H1 (cell line): Measurements from ENCODE around the gene IMPG2. TPM values are rescaled to one million over a fixed set of nuclear protein-coding genes. Genes with fewer than 3 reads are reported as not detected.

Experiments
- CTCF ChIA-PET: fragments of 300-600 bp; sonication (Branson Sonifier 250); formaldehyde crosslinking; loops from one replicate; lab custom pipeline; 2021; ENCODE audit not compliant: partially characterized antibody; lab: Charles Lee
- POLR2A ChIA-PET: fragments of 300-600 bp; sonication (Branson Sonifier 250); formaldehyde crosslinking; loops from one replicate; lab custom pipeline; 2021; ENCODE audit warnings: inconsistent platforms; ENCODE audit not compliant: partially characterized antibody; lab: Charles Lee
- DNase-seq, 2 experiments: peaks; one replicate each; pipeline versions ENCODE4 v3.0.0 to v3.0.0-alpha.2; 2010 to 2022; ENCODE audit warnings: low spot score in 2 of 2, low read depth in 1 of 2, mixed read lengths in 1 of 2
- FAIRE-seq: peaks from 2 replicates; lab custom pipeline; 2011; peaks lifted over from hg19 to GRCh38; lab: Jason Lieb, UNC
- H2AFZ ChIP-seq: 2 replicates; pipeline ENCODE4 v1.8.1; 2012; ENCODE audit warnings: low read length, inconsistent platforms
- H2AK5ac ChIP-seq: 2 replicates; pipeline ENCODE4 v1.6.1; 2013; ENCODE audit warnings: low read depth, low read length
- H2BK120ac ChIP-seq: replicated peaks from 2 replicates; pipeline ENCODE3; 2013; ENCODE audit warnings: low read depth, low read length, inconsistent platforms
- H2BK12ac ChIP-seq: 2 replicates; pipeline ENCODE4 v1.6.1; 2013; ENCODE audit warnings: low read depth, low read length
- H2BK15ac ChIP-seq: 2 replicates; pipeline ENCODE4 v1.6.1; 2013; ENCODE audit warnings: low read length
- H2BK20ac ChIP-seq: 2 replicates; pipeline ENCODE4 v1.6.1; 2013; ENCODE audit warnings: low read length
- H2BK5ac ChIP-seq: 2 replicates; pipeline ENCODE4 v1.6.1; 2013; ENCODE audit warnings: low read depth, low read length
- H3K14ac ChIP-seq: 2 replicates; pipeline ENCODE4 v1.6.1; 2013; ENCODE audit warnings: inconsistent platforms; ENCODE audit not compliant: insufficient read length
- H3K18ac ChIP-seq: 2 replicates; pipeline ENCODE4 v1.6.1; 2013; ENCODE audit warnings: low read length; ENCODE audit errors: extremely low read depth
- H3K23ac ChIP-seq: 2 replicates; pipeline ENCODE4 v1.6.1; 2013; ENCODE audit warnings: inconsistent platforms; ENCODE audit not compliant: insufficient read length
- H3K23me2 ChIP-seq: 2 replicates; pipeline ENCODE4 v1.6.1; 2013; ENCODE audit warnings: low read depth, low read length
- H3K27ac ChIP-seq: 2 replicates; pipeline ENCODE4 v1.6.1; 2011; ENCODE audit warnings: low read depth, low read length, inconsistent platforms
- H3K27me3 ChIP-seq, 4 experiments: replicated peaks in 1 of 4; 1 replicate in 1 of 4; 2 replicates in 3 of 4; pipeline versions ENCODE4 v1.6.1 to v1.8.1; 2011 to 2013; ENCODE audit warnings: low read length in 3 of 4, mild to moderate bottlenecking in 3 of 4, inconsistent platforms in 2 of 4, mixed read lengths in 2 of 4, moderate library complexity in 1 of 4; ENCODE audit not compliant: control insufficient read depth in 3 of 4, insufficient read depth in 3 of 4; ENCODE audit errors: extremely low read depth in 1 of 4
- H3K36me3 ChIP-seq, 4 experiments: 2 replicates each; pipeline versions ENCODE4 v1.6.1 to v1.8.1; 2011 to 2013; ENCODE audit warnings: mild to moderate bottlenecking in 4 of 4, low read length in 3 of 4, moderate library complexity in 2 of 4, control low read depth in 1 of 4, inconsistent platforms in 1 of 4; ENCODE audit not compliant: insufficient read depth in 4 of 4, control insufficient read depth in 2 of 4
- H3K4ac ChIP-seq: replicated peaks from 2 replicates; pipeline ENCODE3; 2013; ENCODE audit warnings: low read length, low read depth, mixed read lengths, inconsistent platforms; ENCODE audit not compliant: insufficient read length
- H3K4me1 ChIP-seq, 4 experiments: replicated peaks in 1 of 4; 1 replicate in 1 of 4; 2 replicates in 3 of 4; pipeline versions ENCODE4 v1.6.1 to v1.8.1; 2011 to 2013; ENCODE audit warnings: low read length in 3 of 4, inconsistent platforms in 2 of 4, mixed read lengths in 1 of 4; ENCODE audit not compliant: insufficient read depth in 4 of 4, control insufficient read depth in 3 of 4
- H3K4me2 ChIP-seq, 2 experiments: 2 replicates each; pipeline versions ENCODE4 v1.6.1 to v1.8.1; 2011 to 2013; ENCODE audit warnings: low read depth in 2 of 2, low read length in 2 of 2, control low read depth in 1 of 2, inconsistent platforms in 1 of 2, mild to moderate bottlenecking in 1 of 2; ENCODE audit not compliant: insufficient read depth in 1 of 2
- H3K4me3 ChIP-seq, 4 experiments: fragments of 200-600, 300-600 bp in 1 of 4; sonication (generic), shearing (Covaris generic), sonication (Bioruptor Twin) in 1 of 4; 2 replicates each; pipeline versions ENCODE4 v1.5.1 to v1.8.1; 2011 to 2016; ENCODE audit warnings: low read length in 4 of 4, low read depth in 3 of 4, control low read depth in 2 of 4, inconsistent platforms in 2 of 4, mild to moderate bottlenecking in 2 of 4, mixed read lengths in 1 of 4, moderate library complexity in 1 of 4; ENCODE audit not compliant: insufficient read depth in 2 of 4; ENCODE audit errors: extremely low read depth in 1 of 4
- H3K56ac ChIP-seq: replicated peaks from 2 replicates; pipeline ENCODE3; 2013; ENCODE audit warnings: low read depth, mild to moderate bottlenecking, mixed read lengths, low read length, inconsistent platforms; ENCODE audit not compliant: insufficient read length
- H3K79me1 ChIP-seq: 2 replicates; pipeline ENCODE4 v1.6.1; 2013; ENCODE audit warnings: low read depth, low read length, control low read depth
- H3K79me2 ChIP-seq, 2 experiments: 2 replicates each; pipeline versions ENCODE4 v1.6.1 to v1.8.1; 2012 to 2013; ENCODE audit warnings: low read length in 2 of 2, mild to moderate bottlenecking in 2 of 2, inconsistent platforms in 1 of 2; ENCODE audit not compliant: insufficient read depth in 2 of 2, control insufficient read depth in 1 of 2
- H3K9ac ChIP-seq, 4 experiments: replicated peaks in 1 of 4; 1 replicate in 1 of 4; 2 replicates in 3 of 4; pipeline versions ENCODE4 v1.6.1 to v1.8.1; 2011 to 2013; ENCODE audit warnings: low read depth in 3 of 4, low read length in 3 of 4, control low read depth in 2 of 4, mild to moderate bottlenecking in 2 of 4, moderate library complexity in 2 of 4, inconsistent platforms in 1 of 4; ENCODE audit errors: extremely low read depth in 1 of 4
- H3K9me3 ChIP-seq, 2 experiments: 2 replicates each; pipeline versions ENCODE4 v1.6.1 to v1.8.1; 2012 to 2013; ENCODE audit warnings: mild to moderate bottlenecking in 2 of 2, moderate library complexity in 2 of 2, control low read depth in 1 of 2, inconsistent platforms in 1 of 2, low read depth in 1 of 2, low read length in 1 of 2, mixed read lengths in 1 of 2; ENCODE audit not compliant: insufficient read depth in 2 of 2
- H4K20me1 ChIP-seq, 2 experiments: replicated peaks in 1 of 2; 2 replicates each; pipeline versions ENCODE3 to v1.8.1; 2011 to 2013; ENCODE audit warnings: inconsistent platforms in 2 of 2, low read length in 2 of 2, mild to moderate bottlenecking in 1 of 2; ENCODE audit not compliant: insufficient read depth in 2 of 2, control insufficient read depth in 1 of 2
- H4K5ac ChIP-seq: 2 replicates; pipeline ENCODE4 v1.6.1; 2013; ENCODE audit warnings: low read length, low read depth, mixed read lengths, inconsistent platforms; ENCODE audit not compliant: insufficient read length
- H4K8ac ChIP-seq: 2 replicates; pipeline ENCODE4 v1.8.0; 2013; ENCODE audit warnings: mild to moderate bottlenecking, moderate library complexity, low read length, inconsistent platforms; ENCODE audit not compliant: insufficient read depth; ENCODE audit errors: extremely low read depth
- H4K91ac ChIP-seq: replicated peaks from 2 replicates; pipeline ENCODE3; 2013; ENCODE audit warnings: low read length, mixed read lengths, inconsistent platforms; ENCODE audit not compliant: insufficient read length
- CEBPB ChIP-seq: IDR thresholded peaks from 2 replicates; pipeline ENCODE4 v1.6.1; 2012; ENCODE audit warnings: low read depth, low read length
- CHD1 ChIP-seq: IDR thresholded peaks from 2 replicates; pipeline ENCODE4 v1.6.1; 2012; ENCODE audit warnings: low read depth, low read length, improper control_type of control experiment
- EP300 ChIP-seq, 2 experiments: IDR thresholded peaks; 1 replicate in 1 of 2; 2 replicates in 1 of 2; pipeline ENCODE4 v1.6.1; 2011 to 2012; ENCODE audit warnings: low read depth in 2 of 2, low read length in 2 of 2, mild to moderate bottlenecking in 2 of 2, borderline replicate concordance in 1 of 2, inconsistent platforms in 1 of 2, moderate library complexity in 1 of 2
- MAFK ChIP-seq: IDR thresholded peaks from 2 replicates; pipeline ENCODE4 v1.6.1; 2012; ENCODE audit warnings: low read depth, mild to moderate bottlenecking, improper control_type of control experiment, low read length
- POLR2AphosphoS5 ChIP-seq: IDR thresholded peaks from 2 replicates; pipeline ENCODE4 v1.6.1; 2011; ENCODE audit warnings: low read depth, low read length
- RBBP5 ChIP-seq: IDR thresholded peaks from 2 replicates; pipeline ENCODE4 v1.7.1; 2012; ENCODE audit warnings: low read depth, mild to moderate bottlenecking, inconsistent platforms, low read length, moderate library complexity, borderline replicate concordance
- RNF2 ChIP-seq: fragments of 200-900, 300-1000 bp; sonication (generic); IDR thresholded peaks from 2 replicates; pipeline ENCODE4 v1.7.1; 2016; ENCODE audit warnings: borderline replicate concordance, low read depth, mild to moderate bottlenecking, antibody characterized with exemption, low read length; ENCODE audit not compliant: poor library complexity, severe bottlenecking; ENCODE audit errors: missing control alignments
- RXRA ChIP-seq: IDR thresholded peaks from 2 replicates; pipeline ENCODE4 v1.6.1; 2011; ENCODE audit warnings: low read depth, mild to moderate bottlenecking, low read length, moderate library complexity; ENCODE audit not compliant: insufficient read depth
- SAP30 ChIP-seq: fragments of 300-600 bp; sonication (generic); IDR thresholded peaks from 2 replicates; pipeline ENCODE4 v1.7.1; 2012; ENCODE audit warnings: low read length, moderate library complexity, mild to moderate bottlenecking, inconsistent platforms; ENCODE audit not compliant: insufficient read depth, insufficient replicate concordance
- SIX5 ChIP-seq: IDR thresholded peaks from 2 replicates; pipeline ENCODE4 v1.6.1; 2011; ENCODE audit warnings: mild to moderate bottlenecking, low read depth, low read length
- SUZ12 ChIP-seq: fragments of 200-600 bp; sonication (generic); IDR thresholded peaks from 2 replicates; pipeline ENCODE4 v1.6.1; 2012; ENCODE audit warnings: mild to moderate bottlenecking, inconsistent platforms, low read length, moderate library complexity, mixed read lengths
- TBP ChIP-seq: IDR thresholded peaks from 2 replicates; pipeline ENCODE4 v1.6.1; 2011; ENCODE audit warnings: low read depth, low read length, improper control_type of control experiment
- TCF12 ChIP-seq: IDR thresholded peaks from 2 replicates; pipeline ENCODE4 v1.6.1; 2011; ENCODE audit warnings: low read depth, mild to moderate bottlenecking, low read length
- WGBS, 2 experiments: shearing (Covaris generic) in 1 of 2; methylation state at CpG; one replicate each; pipeline versions ENCODE4 v1.1.6 to v1.1.7; 2013 to 2015; ENCODE audit warnings: low lambda C conversion rate in 2 of 2, mixed read lengths in 2 of 2, inconsistent platforms in 1 of 2, low coverage in 1 of 2, missing lambda C conversion rate in 1 of 2; ENCODE audit not compliant: insufficient replicate concordance in 2 of 2, insufficient coverage in 1 of 2, insufficient read length in 1 of 2; ENCODE audit errors: extremely low coverage in 1 of 2, missing lambda C conversion rate in 1 of 2; 5-methylcytosine and 5-hydroxymethylcytosine counted together
- polyA plus RNA-seq, 7 experiments: library from polyadenylated mRNA; depleted of rRNA in 3 of 7; stranded (reverse) in 5 of 7; unstranded in 2 of 7; fragments of >200 nt in 5 of 7; fragments of 200-250 nt in 2 of 7; gene quantifications; 1 replicate in 5 of 7; 2 replicates in 1 of 7; 4 replicates in 1 of 7; pipeline versions ENCODE4 v1.2.1 to v1.2.3, GENCODE V29; 2011 to 2013; ENCODE audit warnings: missing spikeins in 2 of 7, mixed read lengths in 2 of 7
- total RNA-seq: library from RNA; stranded (reverse); fragmentation: NEBNext Ultra II Directional; extraction: Animal tissue kit (Norgen Biotek cat#: 25700); gene quantifications from 2 replicates; pipeline ENCODE4 v1.2.1, GENCODE V29; 2021
- TF ChIP-seq, protein P1 (sequence below): IDR thresholded peaks from 2 replicates; pipeline ENCODE4 v1.6.1; 2012; ENCODE audit warnings: inconsistent platforms

The IMPG2 gene
- total and polyA plus RNA-seq, 2 of the 8 experiments (the other 6 are each of a cell fraction or from before 2014, with no cell fraction given) = 0.03 to 0.06 TPM

DNA sequence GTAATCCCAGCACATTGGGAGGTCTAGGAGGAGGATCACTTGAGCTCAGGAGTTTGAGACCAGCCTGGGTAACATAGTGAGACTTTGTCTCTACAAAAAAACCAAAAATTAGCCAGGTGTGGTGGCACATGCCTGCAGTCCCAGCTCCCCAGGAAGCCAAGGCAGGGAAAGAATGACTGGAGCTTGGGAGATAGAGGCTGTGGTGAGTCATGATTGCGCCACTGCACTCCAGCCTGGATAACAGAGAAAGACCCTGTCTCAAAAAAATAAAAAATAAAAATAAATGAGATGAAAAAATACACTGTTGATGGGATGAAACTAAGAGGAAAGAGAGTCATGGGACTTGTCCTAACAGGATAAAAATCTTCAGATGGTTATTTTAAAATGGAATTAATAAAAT, 137.6 kb downstream of the IMPG2 start:
- Histone ChIP-seq H2BK20ac (no peak overlapping the region), H3K56ac (no peak overlapping the region), H3K18ac (no peak overlapping the region), H2BK120ac (no peak overlapping the region), H4K91ac (no peak overlapping the region), H3K9ac (no peak overlapping the region), H2AFZ (no peak overlapping the region), H2BK5ac (no peak overlapping the region), H3K79me1 (no peaks in the 10 kb centered on the region), H2BK15ac (no peak overlapping the region), H2BK12ac (no peak overlapping the region), H4K5ac (no peak overlapping the region), H3K9me3 (no peaks in the 10 kb centered on the region), H3K4me3 (no peak overlapping the region), H3K4me2 (no peak overlapping the region), H3K4ac (no peak overlapping the region), H3K23me2 (no peaks in the 10 kb centered on the region), H3K27me3 (no peaks in the 10 kb centered on the region), H3K36me3 (no peaks in the 10 kb centered on the region), H4K8ac (no peak overlapping the region), H2AK5ac (no peak overlapping the region), H3K23ac (no peak overlapping the region), H4K20me1 (no peaks in the 10 kb centered on the region), H3K14ac (no peak overlapping the region), H3K27ac (no peak overlapping the region), H3K4me1 (no peaks in the 10 kb centered on the region), H3K79me2 (no peaks in the 10 kb centered on the region)
- ChIA-PET CTCF (interaction anchor here (1.2 to 3.1 kb wide), 2 partner anchors 14 to 290 kb away, joined by 9 to 14 read pairs; no protein-coding TSS in a partner anchor), POLR2A (interaction anchor here (0.6 kb wide), 1 partner anchor 219 kb away, joined by 3 read pairs; no protein-coding TSS in a partner anchor)
- no peak for DNase-seq
- 85% methylated on average over 1 of the region's 1 CpG; no CpG with 5 or more reads in 1 of the 2 experiments for WGBS, 2 experiments
- no peak for FAIRE-seq
- TF ChIP-seq SAP30 (no peak), POLR2AphosphoS5 (no peak), RNF2 (no peak), CHD1 (no peak), RBBP5 (no peak), MAFK (no peak), EP300 (IDR thresholded peaks at IDR 0.05; ENCODE audit: borderline replicate concordance in 1 of 2, low read depth in 2 of 2, low read length in 2 of 2) (no peak), RXRA (no peak), TCF12 (no peak), SUZ12 (no peak), TBP (no peak), SIX5 (no peak), CEBPB (no peak)
- TF ChIP-seq, protein P1, sequence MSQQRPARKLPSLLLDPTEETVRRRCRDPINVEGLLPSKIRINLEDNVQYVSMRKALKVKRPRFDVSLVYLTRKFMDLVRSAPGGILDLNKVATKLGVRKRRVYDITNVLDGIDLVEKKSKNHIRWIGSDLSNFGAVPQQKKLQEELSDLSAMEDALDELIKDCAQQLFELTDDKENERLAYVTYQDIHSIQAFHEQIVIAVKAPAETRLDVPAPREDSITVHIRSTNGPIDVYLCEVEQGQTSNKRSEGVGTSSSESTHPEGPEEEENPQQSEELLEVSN = no peak
